Pancreas (tissue), 10 donors: Measurements from ENCODE around the gene BPI. TPM values are rescaled to one million over a fixed set of nuclear protein-coding genes. Genes with fewer than 3 reads are reported as not detected.
"Not testable (repeated sequence)": the region's sequence is repeated elsewhere in the genome, so short reads cannot be mapped to it uniquely, and the experiment has no call there.

Experiments
- ATAC-seq, 4 donors: fragments of 200-7000 bp; cut with Tn5 transposase; one replicate each; pipeline versions ENCODE4 v1.8.0 to v1.9.1; 2020; ENCODE audit warnings: mild to moderate bottlenecking in 4 of 4, moderate library complexity in 4 of 4
- DNase-seq, 6 donors: peaks; one replicate each; pipeline ENCODE4 v3.0.0-alpha.2; 2020
- FAIRE-seq: peaks from 2 replicates; lab custom pipeline; 2012; peaks lifted over from hg19 to GRCh38; lab: Jason Lieb, UNC
- H3K27ac ChIP-seq, 4 donors: fragments of 200-600 bp; sonication (generic); 1 replicate in 3 of 4; 2 replicates in 1 of 4; pipeline versions ENCODE4 v1.5.0 to v1.8.0; 2020
- H3K27me3 ChIP-seq, 4 donors: fragments of 200-600 bp; one replicate each; pipeline ENCODE4 v1.8.0; 2021
- H3K36me3 ChIP-seq, 3 donors: fragments of 200-600 bp; sonication (generic) in 1 of 3; one replicate each; pipeline versions ENCODE4 v1.5.0 to v1.8.0; 2020 to 2021
- H3K4me1 ChIP-seq, 3 donors: fragments of 200-600 bp; one replicate each; pipeline ENCODE4 v1.8.0; 2021
- H3K4me3 ChIP-seq, 4 donors: fragments of 200-600 bp; sonication (generic) in 2 of 4; one replicate each; pipeline versions ENCODE4 v1.5.0 to v1.8.0; 2020 to 2021
- H3K9me3 ChIP-seq, 4 donors: fragments of 200-600 bp; one replicate each; pipeline ENCODE4 v1.8.0; 2021
- CTCF ChIP-seq, 4 donors: fragments of 200-600 bp; sonication (generic) in 3 of 4; IDR thresholded peaks; one replicate each; pipeline versions ENCODE4 v1.5.0 to v1.8.0; 2021; ENCODE audit warnings: antibody characterized with exemption in 4 of 4
- WGBS, 2 donors: extraction: QIAGEN DNeasy Blood & Tissue Kit; methylation state at CpG; one replicate each; pipeline ENCODE4 v1.1.7; 2013; 5-methylcytosine and 5-hydroxymethylcytosine counted together
- intact Hi-C, 3 donors: fragments of 100-400 bp; cut with DNase I; formaldehyde crosslinking; loops; one replicate each; pipeline versions ENCODE4 v1.11.1 to v1.14.2; 2022
- polyA plus RNA-seq, 2 donors: library from polyadenylated mRNA; stranded (reverse); fragments of 200-250 nt; gene quantifications; one replicate each; pipeline ENCODE4 v1.2.3, GENCODE V29; 2013
- total RNA-seq, 6 donors: library from RNA; stranded (reverse); fragmentation: NEBNext Ultra II Directional in 4 of 6; extraction: Animal tissue kit (Norgen Biotek cat#: 25700) in 4 of 6; gene quantifications; one replicate each; pipeline versions ENCODE4 v1.2.1 to v1.2.4, GENCODE V29; 2021 to 2023
- donor health status: healthy with polysubstance abuse.
- donor health status: DM: no; HTN: no; CAD: no; lungs with moderate emphysema.
- donor health status: DM: no; HTN: no; CAD: no.
- donor health status: control.
- donor health status: control.
- donor health status: Bipolar disorder and iron deficiency.
- donor health status: DM: yes; HTN: yes; CAD: no.
- donor health status: DM: no; HTN: no; CAD: no.
- donor health status: DM: no; HTN: no; CAD: no.
- donor health status: DM: yes; HTN: yes; CAD: no.

Gene BPI
- total and polyA plus RNA-seq, 8 donors = 0.66 TPM; not detected in 7

DNA sequence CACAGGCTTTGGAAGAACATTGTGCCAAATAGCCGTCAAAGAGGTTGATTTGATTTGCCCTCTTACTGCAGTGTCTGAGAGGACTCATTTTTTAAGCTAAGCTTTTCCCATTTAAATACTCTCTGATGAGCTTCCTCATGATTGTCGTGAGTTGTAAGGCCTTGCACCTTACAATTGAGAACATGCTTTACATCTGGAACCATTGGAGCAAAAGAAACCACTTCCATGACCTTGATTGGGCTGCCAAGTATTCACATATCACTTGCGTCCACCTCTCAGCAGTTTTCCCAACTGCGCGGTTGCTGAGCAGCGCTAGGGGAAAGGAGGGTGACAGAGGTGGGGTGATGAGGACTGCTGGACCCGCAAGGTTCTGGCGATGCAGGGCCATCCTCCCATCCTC, 30.1 kb downstream of the BPI start:
- no peak for FAIRE-seq
- Histone ChIP-seq H3K4me3 (no peak overlapping the region), H3K9me3 (no peaks in the 10 kb centered on the region), H3K27me3 (no peaks in the 10 kb centered on the region), H3K4me1 (no peaks in the 10 kb centered on the region), H3K36me3 (no peaks in the 10 kb centered on the region), H3K27ac (no peak overlapping the region)
- no peak for TF ChIP-seq CTCF (IDR thresholded peaks at IDR 0.05)
- ATAC-seq = no peak
- WGBS, 2 donors = 52 to 66% methylated on average over 8 of the region's 8 CpGs
- intact Hi-C loops = no loop called here
- no peak for DNase-seq

DNA sequence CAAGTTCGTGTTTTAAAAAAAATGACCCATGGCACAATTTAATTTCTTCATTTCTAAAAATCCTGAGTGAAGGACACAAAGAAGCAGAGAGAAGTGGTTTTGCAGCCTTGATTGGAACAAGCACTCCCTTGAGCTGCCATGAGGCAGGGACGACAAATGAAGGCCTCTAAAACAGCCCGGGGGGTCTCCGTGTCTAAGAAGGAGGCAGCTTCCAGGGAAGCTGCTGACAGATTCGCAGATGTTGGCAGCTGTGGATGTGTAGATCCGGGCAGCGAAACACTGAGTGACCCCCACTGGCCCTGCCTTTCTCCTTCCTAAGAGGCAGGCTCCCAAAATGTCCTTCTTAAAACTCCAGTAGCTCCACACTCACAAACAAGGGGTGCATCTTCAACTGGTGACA, 32.8 kb downstream of the BPI start:
- FAIRE-seq = no peak

GRCh38 chr20:38337561-38338140, 33.7 kb downstream of the BPI start:
- Histone ChIP-seq H3K4me1 (no peaks in the 10 kb centered on the region), H3K27ac (no peak overlapping the region), H3K36me3 (no peaks in the 10 kb centered on the region), H3K4me3 (no peak overlapping the region), H3K27me3 (no peaks in the 10 kb centered on the region), H3K9me3 (no peaks in the 10 kb centered on the region)
- intact Hi-C loops = no loop called here
- no peak for FAIRE-seq
- TF ChIP-seq CTCF (IDR thresholded peaks at IDR 0.05) = no peak
- 29 to 30% methylated on average over 6 of the region's 6 CpGs for WGBS, 2 donors
- no peak for ATAC-seq
- no peak for DNase-seq

More for the DNA sequence above, 32.8 kb downstream of the BPI start:
- Histone ChIP-seq H3K27ac (no peak overlapping the region), H3K4me3 (no peak overlapping the region), H3K27me3 (no peaks in the 10 kb centered on the region), H3K36me3 (no peaks in the 10 kb centered on the region), H3K9me3 (no peaks in the 10 kb centered on the region), H3K4me1 (no peaks in the 10 kb centered on the region)
- intact Hi-C loops = no loop called here
- ATAC-seq = no peak
- WGBS, 2 donors = 40 to 41% methylated on average over 7 of the region's 7 CpGs
- DNase-seq = no peak
- no peak for TF ChIP-seq CTCF (IDR thresholded peaks at IDR 0.05)

- DNase-seq (no peak), ATAC-seq (peak in 1 of 4 donors; percentile 27), FAIRE-seq (no peak)
- H3K4me1 ChIP-seq = no peaks in the 10 kb centered on the region
- 24 to 31% methylated on average over 7 of the region's 7 CpGs for WGBS, 2 donors
- H3K9me3 ChIP-seq = no peaks in the 10 kb centered on the region
- no peaks in the 10 kb centered on the region for H3K27me3 ChIP-seq
- no peak overlapping the region for H3K4me3 ChIP-seq
- no peaks in the 10 kb centered on the region for H3K36me3 ChIP-seq
- intact Hi-C loops = no loop called here
- no peak for TF ChIP-seq CTCF (IDR thresholded peaks at IDR 0.05)
- H3K27ac ChIP-seq = no peak overlapping the region
Measured at GRCh38 chr20:38338849-38339520, 35.0 kb downstream of the BPI start.

DNA sequence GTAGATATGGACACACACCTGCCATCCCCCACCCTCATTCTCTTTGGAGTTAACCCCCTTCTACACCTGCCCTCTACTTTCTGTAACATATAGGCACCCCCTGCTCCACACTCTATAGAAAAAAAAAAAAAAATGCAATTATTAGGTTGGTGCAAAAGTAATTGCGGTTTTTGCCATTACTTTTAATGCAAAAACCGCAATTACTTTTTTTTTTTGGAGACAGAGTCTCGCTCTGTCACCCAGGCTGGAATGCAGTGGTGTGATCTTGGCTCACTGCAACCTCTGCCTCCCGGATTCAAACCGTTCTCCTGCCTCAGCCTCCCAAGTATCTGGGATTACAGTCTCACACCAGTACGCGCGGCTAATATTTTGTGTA, 35.6 kb downstream of the BPI start:
- 82 to 84% methylated on average over 8 of the region's 8 CpGs for WGBS, 2 donors
- H3K9me3 ChIP-seq, FAIRE-seq, H3K27me3 ChIP-seq, H3K4me3 ChIP-seq, intact Hi-C loops, H3K36me3 ChIP-seq, ATAC-seq, DNase-seq, H3K4me1 ChIP-seq, H3K27ac ChIP-seq: not testable (repeated sequence)
